Ishikawa (cell line): ENCODE measurements around the gene DEDD2.

Experiments
- CEBPB ChIP-seq: IDR thresholded peaks from 2 replicates; pipeline ENCODE4 v1.6.1; 2012
- CREB1 ChIP-seq: IDR thresholded peaks from 2 replicates; pipeline ENCODE4 v1.6.1; 2012; ENCODE audit warnings: low read depth
- EGR1 ChIP-seq: IDR thresholded peaks from 2 replicates; pipeline ENCODE4 v1.6.1; 2012
- EP300 ChIP-seq: IDR thresholded peaks from 2 replicates; pipeline ENCODE4 v1.6.1; 2012; ENCODE audit warnings: borderline replicate concordance
- FOXM1 ChIP-seq: IDR thresholded peaks from 2 replicates; pipeline ENCODE4 v1.6.1; 2012; ENCODE audit warnings: low read depth, borderline replicate concordance
- NFIC ChIP-seq: IDR thresholded peaks from 2 replicates; pipeline ENCODE4 v1.6.1; 2012
- RAD21 ChIP-seq: IDR thresholded peaks from 2 replicates; pipeline ENCODE4 v1.6.1; 2012; ENCODE audit warnings: low read depth
- TAF1 ChIP-seq: IDR thresholded peaks from 2 replicates; pipeline ENCODE4 v1.6.1; 2012; ENCODE audit warnings: low read depth, mild to moderate bottlenecking
- TCF12 ChIP-seq: IDR thresholded peaks from 2 replicates; pipeline ENCODE4 v1.6.1; 2012; ENCODE audit warnings: low read depth
- TEAD4 ChIP-seq: IDR thresholded peaks from 2 replicates; pipeline ENCODE4 v1.6.1; 2012
- YY1 ChIP-seq: IDR thresholded peaks from 2 replicates; pipeline ENCODE4 v1.6.1; 2012; ENCODE audit warnings: low read depth
- ZBTB7A ChIP-seq: IDR thresholded peaks from 2 replicates; pipeline ENCODE4 v1.6.1; 2012; ENCODE audit warnings: low read depth
- TF ChIP-seq, protein P1 (sequence below): IDR thresholded peaks from 2 replicates; pipeline ENCODE4 v1.6.1; 2012
- TF ChIP-seq, protein P2 (sequence below): IDR thresholded peaks from 2 replicates; pipeline ENCODE4 v1.6.1; 2012; ENCODE audit warnings: low read depth, mild to moderate bottlenecking
- TF ChIP-seq, protein P3 (sequence below): IDR thresholded peaks from 2 replicates; pipeline ENCODE4 v1.6.1; 2012

The DEDD2 gene

DNA sequence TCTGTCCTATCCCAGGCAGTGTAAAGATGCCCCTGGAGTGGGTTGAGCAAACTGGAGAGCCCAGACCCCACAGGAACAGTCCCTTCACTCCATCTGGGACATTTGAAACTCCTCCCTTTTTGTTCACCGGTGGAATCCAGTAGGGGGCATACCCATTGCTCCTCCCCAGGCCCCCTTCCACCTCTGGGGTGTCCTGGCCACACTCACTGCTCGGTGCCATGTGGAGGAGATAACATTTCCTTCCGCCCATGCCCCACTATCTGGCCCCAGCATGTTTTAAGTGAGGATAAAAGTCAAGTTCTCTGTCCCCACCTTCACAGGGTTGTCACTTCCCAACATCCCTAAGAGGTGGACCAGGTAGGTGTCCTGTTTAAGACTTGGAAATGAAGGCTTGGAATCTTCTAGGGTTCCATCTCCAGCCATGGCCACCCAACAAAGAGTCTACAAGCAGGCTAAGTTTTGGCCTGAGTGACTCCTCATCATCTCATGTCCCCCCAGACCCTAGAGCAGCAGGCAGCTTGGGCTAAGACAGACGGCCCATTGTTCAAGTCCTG is 11.9 kb upstream of the DEDD2 start:
- no peak for TF ChIP-seq FOXM1
- TF ChIP-seq NFIC, result no peak
- no peak for TF ChIP-seq ZBTB7A
- no peak for TF ChIP-seq RAD21
- TF ChIP-seq CEBPB, result no peak
- no peak for TF ChIP-seq TAF1
- TF ChIP-seq, protein P1, sequence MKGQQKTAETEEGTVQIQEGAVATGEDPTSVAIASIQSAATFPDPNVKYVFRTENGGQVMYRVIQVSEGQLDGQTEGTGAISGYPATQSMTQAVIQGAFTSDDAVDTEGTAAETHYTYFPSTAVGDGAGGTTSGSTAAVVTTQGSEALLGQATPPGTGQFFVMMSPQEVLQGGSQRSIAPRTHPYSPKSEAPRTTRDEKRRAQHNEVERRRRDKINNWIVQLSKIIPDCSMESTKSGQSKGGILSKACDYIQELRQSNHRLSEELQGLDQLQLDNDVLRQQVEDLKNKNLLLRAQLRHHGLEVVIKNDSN, result no peak
- no peak for TF ChIP-seq CREB1
- TF ChIP-seq, protein P2, sequence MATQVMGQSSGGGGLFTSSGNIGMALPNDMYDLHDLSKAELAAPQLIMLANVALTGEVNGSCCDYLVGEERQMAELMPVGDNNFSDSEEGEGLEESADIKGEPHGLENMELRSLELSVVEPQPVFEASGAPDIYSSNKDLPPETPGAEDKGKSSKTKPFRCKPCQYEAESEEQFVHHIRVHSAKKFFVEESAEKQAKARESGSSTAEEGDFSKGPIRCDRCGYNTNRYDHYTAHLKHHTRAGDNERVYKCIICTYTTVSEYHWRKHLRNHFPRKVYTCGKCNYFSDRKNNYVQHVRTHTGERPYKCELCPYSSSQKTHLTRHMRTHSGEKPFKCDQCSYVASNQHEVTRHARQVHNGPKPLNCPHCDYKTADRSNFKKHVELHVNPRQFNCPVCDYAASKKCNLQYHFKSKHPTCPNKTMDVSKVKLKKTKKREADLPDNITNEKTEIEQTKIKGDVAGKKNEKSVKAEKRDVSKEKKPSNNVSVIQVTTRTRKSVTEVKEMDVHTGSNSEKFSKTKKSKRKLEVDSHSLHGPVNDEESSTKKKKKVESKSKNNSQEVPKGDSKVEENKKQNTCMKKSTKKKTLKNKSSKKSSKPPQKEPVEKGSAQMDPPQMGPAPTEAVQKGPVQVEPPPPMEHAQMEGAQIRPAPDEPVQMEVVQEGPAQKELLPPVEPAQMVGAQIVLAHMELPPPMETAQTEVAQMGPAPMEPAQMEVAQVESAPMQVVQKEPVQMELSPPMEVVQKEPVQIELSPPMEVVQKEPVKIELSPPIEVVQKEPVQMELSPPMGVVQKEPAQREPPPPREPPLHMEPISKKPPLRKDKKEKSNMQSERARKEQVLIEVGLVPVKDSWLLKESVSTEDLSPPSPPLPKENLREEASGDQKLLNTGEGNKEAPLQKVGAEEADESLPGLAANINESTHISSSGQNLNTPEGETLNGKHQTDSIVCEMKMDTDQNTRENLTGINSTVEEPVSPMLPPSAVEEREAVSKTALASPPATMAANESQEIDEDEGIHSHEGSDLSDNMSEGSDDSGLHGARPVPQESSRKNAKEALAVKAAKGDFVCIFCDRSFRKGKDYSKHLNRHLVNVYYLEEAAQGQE, result no peak
- TF ChIP-seq, protein P3, sequence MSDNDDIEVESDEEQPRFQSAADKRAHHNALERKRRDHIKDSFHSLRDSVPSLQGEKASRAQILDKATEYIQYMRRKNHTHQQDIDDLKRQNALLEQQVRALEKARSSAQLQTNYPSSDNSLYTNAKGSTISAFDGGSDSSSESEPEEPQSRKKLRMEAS, result no peak
- no peak for TF ChIP-seq EP300
- TF ChIP-seq TCF12, result no peak
- TF ChIP-seq TEAD4, result no peak
- TF ChIP-seq EGR1, result no peak
- TF ChIP-seq YY1, result no peak

DNA sequence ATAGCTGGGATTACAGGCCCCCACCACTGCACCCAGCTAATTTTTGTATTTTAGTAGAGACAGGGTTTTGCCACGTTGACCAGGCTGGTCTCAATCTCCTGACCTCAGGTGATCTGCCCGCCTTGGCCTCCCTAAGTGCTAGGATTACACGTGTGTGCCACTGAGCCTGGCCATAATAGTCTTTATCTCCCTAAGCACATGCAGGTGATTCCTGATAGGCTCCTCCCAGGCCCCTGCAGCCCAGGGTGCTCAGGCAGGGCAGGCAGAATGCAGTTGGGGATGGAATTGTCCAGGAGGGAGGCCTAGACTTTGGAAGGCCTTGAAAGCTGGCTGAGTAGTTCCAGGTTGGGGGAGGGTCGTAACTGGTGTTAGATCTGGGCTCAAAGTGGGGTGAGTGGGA is 11.2 kb upstream of the DEDD2 start:
- TF ChIP-seq, protein P2, result no peak
- no peak for TF ChIP-seq TEAD4
- no peak for TF ChIP-seq CEBPB
- TF ChIP-seq EGR1, result no peak
- TF ChIP-seq ZBTB7A, result no peak
- no peak for TF ChIP-seq EP300
- no peak for TF ChIP-seq FOXM1
- no peak for TF ChIP-seq CREB1
- TF ChIP-seq, protein P1, result no peak
- TF ChIP-seq, protein P3, result no peak
- TF ChIP-seq TAF1, result no peak

DNA sequence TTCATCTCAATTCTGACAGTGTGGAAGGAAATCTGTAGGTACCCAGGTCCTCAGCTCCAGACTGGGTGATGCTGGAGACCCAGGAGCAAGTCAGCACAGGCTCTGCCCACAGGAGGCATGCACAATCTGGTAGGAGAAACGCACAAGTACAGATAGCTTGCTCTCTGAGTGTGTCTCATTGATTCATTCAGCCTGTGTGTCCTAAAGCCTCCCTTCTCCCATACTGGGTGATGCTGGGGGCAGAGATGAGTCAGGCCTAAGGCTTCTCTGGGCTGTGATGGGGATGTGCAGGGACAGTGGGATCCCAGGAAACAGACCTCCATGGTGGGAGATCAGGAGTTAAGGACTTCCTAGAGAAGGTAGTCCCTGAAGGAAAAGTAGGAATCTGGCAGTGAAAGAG is 9.4 kb upstream of the DEDD2 start:
- TF ChIP-seq TAF1 (no peak), CEBPB (no peak), RAD21 (no peak), EGR1 (no peak), ZBTB7A (no peak), CREB1 (no peak), FOXM1 (no peak), TEAD4 (no peak), NFIC (no peak), TCF12 (no peak)
- TF ChIP-seq, protein P3, result no peak

DNA sequence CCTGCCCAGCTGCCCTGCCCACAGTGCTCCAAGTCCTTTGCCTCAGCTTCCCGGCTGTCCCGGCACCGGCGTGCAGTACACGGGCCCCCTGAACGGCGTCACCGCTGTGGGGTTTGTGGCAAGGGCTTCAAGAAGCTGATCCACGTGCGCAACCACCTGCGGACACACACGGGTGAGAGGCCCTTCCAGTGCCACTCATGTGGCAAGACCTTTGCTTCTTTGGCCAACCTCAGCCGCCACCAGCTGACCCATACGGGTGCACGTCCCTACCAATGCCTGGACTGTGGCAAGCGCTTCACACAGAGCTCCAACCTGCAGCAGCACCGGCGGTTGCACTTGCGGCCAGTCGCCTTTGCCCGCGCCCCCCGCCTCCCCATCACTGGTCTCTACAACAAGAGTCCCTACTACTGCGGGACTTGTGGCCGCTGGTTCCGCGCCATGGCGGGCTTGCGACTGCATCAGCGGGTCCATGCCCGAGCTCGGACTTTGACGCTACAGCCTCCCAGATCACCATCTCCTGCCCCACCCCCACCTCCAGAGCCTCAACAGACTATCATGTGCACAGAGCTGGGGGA is 8.3 kb upstream of the DEDD2 start:
- TF ChIP-seq EP300, result no peak
- no peak for TF ChIP-seq EGR1
- no peak for TF ChIP-seq TCF12
- no peak for TF ChIP-seq YY1
- no peak for TF ChIP-seq RAD21
- TF ChIP-seq, protein P2, result no peak
- no peak for TF ChIP-seq TAF1
- no peak for TF ChIP-seq CREB1
